Astrocyte of the spinal cord (primary cell): ENCODE data around the gene C1orf226.

Source experiments
- DNase-seq: peaks from one replicate; pipeline ENCODE4 v3.0.0; 2011; ENCODE audit warnings: low read depth, low spot score
- H3K4me3 ChIP-seq: 2 replicates; pipeline ENCODE4 v1.5.1; 2011; ENCODE audit warnings: low read depth, mild to moderate bottlenecking, low read length, moderate library complexity
- CTCF ChIP-seq: IDR thresholded peaks from 2 replicates; pipeline ENCODE4 v1.5.1; 2012; ENCODE audit warnings: low read depth, mild to moderate bottlenecking, low read length, inconsistent platforms
- in situ Hi-C: cut with HindIII; loops from 2 replicates; pipeline ENCODE4 v1.10.0; 2017; ENCODE audit warnings: low sequenced_read_pairs

C1orf226 gene

DNA sequence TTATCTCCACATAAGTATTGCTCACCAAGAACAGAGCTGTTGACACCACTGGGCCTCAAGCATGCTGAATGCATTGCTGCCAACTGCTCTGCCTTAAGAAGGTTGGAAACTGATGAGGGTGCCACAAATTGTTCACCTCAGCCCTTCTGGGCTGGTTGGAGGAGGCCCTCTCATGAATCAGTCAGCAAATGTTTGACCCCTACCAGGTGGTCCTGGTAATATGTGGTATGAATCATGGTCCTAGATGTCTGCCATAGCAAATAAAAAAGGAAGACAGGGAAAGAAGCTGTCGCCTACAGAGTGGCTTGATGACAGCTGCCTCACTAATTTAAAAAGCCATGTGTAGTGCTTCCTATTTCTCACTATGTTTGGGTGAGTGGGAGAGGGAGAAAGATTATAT is 17.0 kb upstream of the C1orf226 start:
- no peak for TF ChIP-seq CTCF
- no peak overlapping the region for H3K4me3 ChIP-seq
- in situ Hi-C loops = no loop called here
- DNase-seq = peak; percentile 19

- TF ChIP-seq CTCF = no peak
- in situ Hi-C loops = no loop called here
- DNase-seq = no peak
- H3K4me3 ChIP-seq = no peak overlapping the region
These were observed 16.1 kb upstream of the C1orf226 start for GRCh38 chr1:162365284-162366020.

DNA sequence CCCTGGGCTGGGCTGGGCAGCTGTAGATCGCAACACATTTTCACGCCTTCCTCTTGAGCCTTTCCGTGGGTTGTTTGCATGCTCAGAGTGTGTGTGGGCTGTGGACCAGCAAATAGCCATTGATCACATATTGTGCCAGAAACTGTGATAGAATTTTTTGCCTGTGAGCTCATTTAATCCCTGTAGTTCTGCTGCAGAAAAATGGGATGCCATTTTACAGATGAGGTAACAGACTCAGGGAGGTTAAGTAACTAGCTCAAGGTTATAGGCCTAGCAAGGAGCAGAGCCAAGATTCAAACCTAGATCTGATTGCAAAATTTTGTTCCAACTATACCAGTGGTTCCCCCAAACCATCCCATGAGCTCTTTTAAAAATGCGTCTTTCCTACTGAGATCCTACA is 15.4 kb upstream of the C1orf226 start:
- in situ Hi-C loops = no loop called here
- H3K4me3 ChIP-seq = no peak overlapping the region
- DNase-seq = no peak
- TF ChIP-seq CTCF = no peak

- DNase-seq = no peak
- no peak overlapping the region for H3K4me3 ChIP-seq
- in situ Hi-C loops = no loop called here
- no peak for TF ChIP-seq CTCF
These were observed 14.9 kb upstream of the C1orf226 start for GRCh38 chr1:162366671-162367070.

DNA sequence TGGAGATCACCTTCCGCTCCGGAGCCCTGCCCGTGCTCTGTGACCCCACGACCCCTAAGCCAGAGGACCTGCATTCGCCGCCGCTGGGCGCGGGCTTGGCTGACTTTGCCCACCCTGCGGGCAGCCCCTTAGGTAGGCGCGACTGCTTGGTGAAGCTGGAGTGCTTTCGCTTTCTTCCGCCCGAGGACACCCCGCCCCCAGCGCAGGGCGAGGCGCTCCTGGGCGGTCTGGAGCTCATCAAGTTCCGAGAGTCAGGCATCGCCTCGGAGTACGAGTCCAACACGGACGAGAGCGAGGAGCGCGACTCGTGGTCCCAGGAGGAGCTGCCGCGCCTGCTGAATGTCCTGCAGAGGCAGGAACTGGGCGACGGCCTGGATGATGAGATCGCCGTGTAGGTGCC is 14.5 kb upstream of the C1orf226 start:
- DNase-seq = no peak
- no peak overlapping the region for H3K4me3 ChIP-seq
- TF ChIP-seq CTCF = no peak
- in situ Hi-C loops = no loop called here

DNA sequence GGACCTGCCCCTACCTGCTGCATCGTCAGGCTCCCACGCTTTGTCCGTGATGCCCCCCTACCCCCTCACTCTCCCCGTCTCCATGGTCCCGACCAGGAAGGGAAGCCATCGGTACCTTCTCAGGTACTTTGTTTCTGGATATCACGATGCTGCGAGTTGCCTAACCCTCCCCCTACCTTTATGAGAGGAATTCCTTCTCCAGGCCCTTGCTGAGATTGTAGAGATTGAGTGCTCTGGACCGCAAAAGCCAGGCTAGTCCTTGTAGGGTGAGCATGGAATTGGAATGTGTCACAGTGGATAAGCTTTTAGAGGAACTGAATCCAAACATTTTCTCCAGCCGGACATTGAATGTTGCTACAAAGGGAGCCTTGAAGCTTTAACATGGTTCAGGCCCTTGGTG is 13.8 kb upstream of the C1orf226 start:
- in situ Hi-C loops = no loop called here
- no peak for TF ChIP-seq CTCF
- DNase-seq = no peak
- H3K4me3 ChIP-seq = no peak overlapping the region
